GM12891 (cell line): ENCODE measurements around the gene NUP50.

ENCODE experiments used
- POLR2A ChIP-seq: IDR thresholded peaks from 2 replicates; pipeline ENCODE4 v1.6.1; 2011; ENCODE audit warnings: low read depth, low read length, control low read depth
- POLR2AphosphoS5 ChIP-seq: IDR thresholded peaks from 2 replicates; pipeline ENCODE4 v1.6.1; 2011; ENCODE audit warnings: low read depth, low read length, control low read depth
- TAF1 ChIP-seq: IDR thresholded peaks from 2 replicates; pipeline ENCODE4 v1.6.1; 2011; ENCODE audit warnings: low read depth, low read length, control low read depth

DNA sequence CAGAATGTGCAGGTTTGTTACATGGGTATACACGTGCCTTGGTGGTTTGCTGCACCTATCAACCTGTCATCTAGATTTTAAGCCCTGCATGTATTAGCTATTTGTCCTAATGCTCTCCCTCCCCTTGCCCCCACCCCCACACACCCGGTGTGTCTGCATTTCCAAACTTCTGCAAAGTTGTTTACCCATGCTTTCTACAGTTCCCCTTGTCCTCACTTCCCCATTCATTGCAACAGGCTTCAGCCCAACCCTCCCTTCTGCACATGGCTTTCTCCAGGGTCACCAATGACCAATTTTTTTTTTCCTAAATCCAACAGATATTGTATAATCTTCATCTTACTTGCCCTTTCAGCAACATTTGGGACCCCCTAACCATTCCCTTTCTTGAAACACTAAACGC is 32.0 kb upstream of the NUP50 start:
- TF ChIP-seq POLR2A, result no peak
- no peak for TF ChIP-seq TAF1
- TF ChIP-seq POLR2AphosphoS5, result no peak
